OCI-LY3 (cell line): ENCODE results near the gene MET.

Experiments used
- H2AFZ ChIP-seq: fragments of 200-600, 300-600 bp; shearing (Covaris generic); 2 replicates; pipeline ENCODE4 v1.6.0; 2014; ENCODE audit warnings: antibody characterized with exemption, low read depth, low read length
- H3K27ac ChIP-seq: fragments of 200-600, 300-600 bp; sonication (generic); 2 replicates; pipeline ENCODE4 v1.5.1; 2014; ENCODE audit warnings: mild to moderate bottlenecking, low read length, moderate library complexity, mixed read lengths
- H3K27me3 ChIP-seq: fragments of 200-600, 300-600 bp; sonication (generic); 2 replicates; pipeline ENCODE4 v1.6.1; 2014; ENCODE audit warnings: low read depth, low read length, mixed read lengths
- H3K36me3 ChIP-seq: fragments of 200-600, 300-600 bp; sonication (generic); replicated peaks from 2 replicates; pipeline ENCODE3; 2014; ENCODE audit warnings: low read depth, low read length, mixed read lengths
- H3K4me1 ChIP-seq: fragments of 300-600, 200-600 bp; sonication (generic); 2 replicates; pipeline ENCODE4 v1.6.1; 2014; ENCODE audit warnings: low read length, mixed read lengths
- H3K4me2 ChIP-seq: fragments of 200-600, 300-600 bp; sonication (generic); 2 replicates; pipeline ENCODE4 v1.6.1; 2014; ENCODE audit warnings: low read length, mixed read lengths
- H3K4me3 ChIP-seq: fragments of 300-600, 200-600 bp; sonication (generic); 2 replicates; pipeline ENCODE4 v1.5.1; 2014; ENCODE audit warnings: antibody characterized with exemption, mild to moderate bottlenecking, low read length, moderate library complexity
- H3K79me2 ChIP-seq: fragments of 300-600, 200-600 bp; shearing (Covaris generic); 2 replicates; pipeline ENCODE4 v1.6.1; 2014; ENCODE audit warnings: mild to moderate bottlenecking, low read length, mixed read lengths
- H3K9ac ChIP-seq: fragments of 300-600, 200-600 bp; shearing (Covaris generic); 2 replicates; pipeline ENCODE4 v1.6.0; 2014; ENCODE audit warnings: mild to moderate bottlenecking, low read length, moderate library complexity
- H3K9me3 ChIP-seq: fragments of 200-600, 300-600 bp; shearing (Covaris generic); 2 replicates; pipeline ENCODE4 v1.6.1; 2014; ENCODE audit warnings: low read length, mixed read lengths; ENCODE audit not compliant: insufficient read depth
- H4K20me1 ChIP-seq: fragments of 200-600, 300-600 bp; sonication (generic); 2 replicates; pipeline ENCODE4 v1.6.1; 2016; ENCODE audit warnings: low read length, mixed read lengths; ENCODE audit not compliant: insufficient read depth
- EZH2phosphoT487 ChIP-seq: fragments of 200-600 bp; shearing (Covaris generic); IDR thresholded peaks from 2 replicates; pipeline ENCODE4 v1.6.1; 2018; ENCODE audit warnings: antibody characterized with exemption, mixed run types, low read depth
- TF ChIP-seq, protein P1 (sequence below): fragments of 200-600, 300-600 bp; sonication (generic); IDR thresholded peaks from 2 replicates; pipeline ENCODE4 v1.5.1; 2014; ENCODE audit warnings: antibody characterized with exemption, low read length, low read depth

The MET gene

DNA sequence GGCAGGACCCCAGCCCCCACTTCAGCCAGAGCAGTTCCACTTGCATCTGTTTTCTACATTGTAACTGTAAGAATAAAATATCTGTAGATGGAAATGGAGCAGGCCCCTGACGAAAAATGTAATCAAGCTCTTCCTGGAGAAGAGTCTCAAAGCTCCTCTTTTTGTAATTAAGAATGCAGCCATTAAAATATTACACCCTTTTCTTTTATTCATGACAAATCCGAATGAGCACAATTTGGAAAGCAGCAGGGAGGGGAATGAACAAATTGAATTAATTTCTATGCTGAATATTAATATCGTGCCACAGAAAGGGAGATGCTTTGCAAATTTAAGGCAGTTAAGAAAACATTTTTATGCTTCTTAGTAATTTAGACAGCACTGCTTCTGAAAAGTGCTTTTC is 165.6 kb downstream of the MET start:
- no peak overlapping the region for H3K27ac ChIP-seq
- no peak overlapping the region for H3K9ac ChIP-seq
- no peaks in the 10 kb centered on the region for H4K20me1 ChIP-seq
- H3K4me1 ChIP-seq = peaks cover 17% of the 10 kb centered on the region
- no peak overlapping the region for H3K4me3 ChIP-seq
- no peaks in the 10 kb centered on the region for H3K27me3 ChIP-seq
- TF ChIP-seq EZH2phosphoT487 = no peak
- TF ChIP-seq, protein P1, sequence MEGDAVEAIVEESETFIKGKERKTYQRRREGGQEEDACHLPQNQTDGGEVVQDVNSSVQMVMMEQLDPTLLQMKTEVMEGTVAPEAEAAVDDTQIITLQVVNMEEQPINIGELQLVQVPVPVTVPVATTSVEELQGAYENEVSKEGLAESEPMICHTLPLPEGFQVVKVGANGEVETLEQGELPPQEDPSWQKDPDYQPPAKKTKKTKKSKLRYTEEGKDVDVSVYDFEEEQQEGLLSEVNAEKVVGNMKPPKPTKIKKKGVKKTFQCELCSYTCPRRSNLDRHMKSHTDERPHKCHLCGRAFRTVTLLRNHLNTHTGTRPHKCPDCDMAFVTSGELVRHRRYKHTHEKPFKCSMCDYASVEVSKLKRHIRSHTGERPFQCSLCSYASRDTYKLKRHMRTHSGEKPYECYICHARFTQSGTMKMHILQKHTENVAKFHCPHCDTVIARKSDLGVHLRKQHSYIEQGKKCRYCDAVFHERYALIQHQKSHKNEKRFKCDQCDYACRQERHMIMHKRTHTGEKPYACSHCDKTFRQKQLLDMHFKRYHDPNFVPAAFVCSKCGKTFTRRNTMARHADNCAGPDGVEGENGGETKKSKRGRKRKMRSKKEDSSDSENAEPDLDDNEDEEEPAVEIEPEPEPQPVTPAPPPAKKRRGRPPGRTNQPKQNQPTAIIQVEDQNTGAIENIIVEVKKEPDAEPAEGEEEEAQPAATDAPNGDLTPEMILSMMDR = no peak
- H3K36me3 ChIP-seq = no peaks in the 10 kb centered on the region
- H3K4me2 ChIP-seq = no peak overlapping the region
- H3K79me2 ChIP-seq = no peaks in the 10 kb centered on the region
- no peaks in the 10 kb centered on the region for H3K9me3 ChIP-seq
- H2AFZ ChIP-seq = no peak overlapping the region

- Histone ChIP-seq H3K4me3 (no peak overlapping the region), H3K27ac (no peak overlapping the region), H2AFZ (peak overlapping the region; percentile 11; the same call in 1 of the 2 replicates), H3K36me3 (no peaks in the 10 kb centered on the region), H3K4me1 (peaks cover 38% of the 10 kb centered on the region), H3K9me3 (no peaks in the 10 kb centered on the region), H4K20me1 (no peaks in the 10 kb centered on the region), H3K27me3 (no peaks in the 10 kb centered on the region), H3K79me2 (no peaks in the 10 kb centered on the region), H3K4me2 (no peak overlapping the region), H3K9ac (no peak overlapping the region)
- no peak for TF ChIP-seq EZH2phosphoT487
- TF ChIP-seq, protein P1 = no peak
Measured at GRCh38 chr7:116840256-116840655, 168.3 kb downstream of the MET start.

DNA sequence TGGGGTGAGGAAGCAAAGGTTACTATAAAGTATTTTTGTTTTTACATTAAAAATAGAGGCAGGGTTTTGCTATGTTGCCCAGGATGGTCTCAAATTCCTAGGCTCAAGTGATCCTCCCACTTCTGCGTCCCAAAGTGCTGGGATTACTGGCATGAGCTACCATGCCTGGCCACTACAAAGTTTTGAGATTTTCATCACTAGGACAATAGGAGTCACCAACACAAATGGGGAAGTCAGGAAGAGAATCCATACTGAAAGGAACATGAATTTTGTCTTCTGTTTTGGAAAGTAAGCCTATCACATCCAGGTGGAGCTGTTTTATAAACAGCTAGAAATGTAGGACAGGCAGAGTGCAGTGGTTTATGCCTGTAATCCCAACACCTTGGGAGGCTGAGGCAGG is 170.4 kb downstream of the MET start:
- TF ChIP-seq, protein P1 = 0 out of 2 replicates have a peak, but pooled peaks have one; percentile 4
- TF ChIP-seq EZH2phosphoT487 = no peak
- H3K4me3 ChIP-seq = no peak overlapping the region
- no peak overlapping the region for H3K27ac ChIP-seq
- no peaks in the 10 kb centered on the region for H3K9me3 ChIP-seq
- no peaks in the 10 kb centered on the region for H3K27me3 ChIP-seq
- no peaks in the 10 kb centered on the region for H4K20me1 ChIP-seq
- peak overlapping the region; percentile 38 for H3K4me2 ChIP-seq
- H3K9ac ChIP-seq = no peak overlapping the region
- H2AFZ ChIP-seq = no peak overlapping the region
- H3K4me1 ChIP-seq = peaks cover 38% of the 10 kb centered on the region
- no peaks in the 10 kb centered on the region for H3K36me3 ChIP-seq
- H3K79me2 ChIP-seq = no peaks in the 10 kb centered on the region

GRCh38 chr7:116843378-116843777 is 171.4 kb downstream of the MET start:
- H3K4me2 ChIP-seq = peak overlapping the region; percentile 72
- no peaks in the 10 kb centered on the region for H3K36me3 ChIP-seq
- no peaks in the 10 kb centered on the region for H3K27me3 ChIP-seq
- H2AFZ ChIP-seq = peak overlapping the region; percentile 55
- TF ChIP-seq EZH2phosphoT487 = no peak
- TF ChIP-seq, protein P1 = no peak
- peaks cover 38% of the 10 kb centered on the region for H3K4me1 ChIP-seq
- no peaks in the 10 kb centered on the region for H3K9me3 ChIP-seq
- peak overlapping the region; percentile 26; the same call in 1 of the 2 replicates for H3K9ac ChIP-seq
- H4K20me1 ChIP-seq = no peaks in the 10 kb centered on the region
- no peaks in the 10 kb centered on the region for H3K79me2 ChIP-seq
- H3K4me3 ChIP-seq = peak overlapping the region; percentile 63
- 0 out of 2 replicates have a peak overlapping the region, but pooled peaks have one; percentile 1 for H3K27ac ChIP-seq
